GM23338 (cell line): ENCODE data around the gene OR5D14. TPM values are rescaled to one million over a fixed set of nuclear protein-coding genes. Genes with fewer than 3 reads are reported as not detected.

Experiments used
- ATAC-seq: fragments of 200-7000 bp; cut with Tn5 transposase; 3 replicates; pipeline ENCODE4 v1.9.1; 2020
- DNase-seq: peaks from one replicate; pipeline ENCODE4 v3.0.0-alpha.2; 2015; ENCODE audit warnings: low spot score
- H2AFZ ChIP-seq: fragments of 200-600 bp; sonication (generic); 2 replicates; pipeline ENCODE4 v1.8.0; 2016; ENCODE audit warnings: antibody characterized with exemption, mild to moderate bottlenecking, moderate library complexity
- H3F3A ChIP-seq: fragments of 200-600 bp; sonication (generic); replicated peaks from 2 replicates; pipeline ENCODE4 v1.8.0; 2017; ENCODE audit warnings: antibody characterized with exemption, mixed run types, low read depth
- H3K27ac ChIP-seq: fragments of 200-600 bp; sonication (generic); 2 replicates; pipeline ENCODE4 v1.6.1; 2016; ENCODE audit warnings: low read depth
- H3K27me3 ChIP-seq: fragments of 200-600 bp; sonication (generic); 2 replicates; pipeline ENCODE4 v1.8.0; 2016; ENCODE audit warnings: mild to moderate bottlenecking, mixed run types, moderate library complexity; ENCODE audit not compliant: insufficient read depth
- H3K36me3 ChIP-seq: fragments of 200-600 bp; sonication (generic); 2 replicates; pipeline ENCODE4 v1.8.0; 2016; ENCODE audit warnings: mild to moderate bottlenecking; ENCODE audit not compliant: insufficient read depth
- H3K4me1 ChIP-seq: fragments of 200-600 bp; sonication (generic); 2 replicates; pipeline ENCODE4 v1.8.0; 2016; ENCODE audit warnings: mild to moderate bottlenecking, moderate library complexity; ENCODE audit not compliant: insufficient read depth
- H3K4me2 ChIP-seq: fragments of 200-600 bp; sonication (generic); 2 replicates; pipeline ENCODE4 v1.7.1; 2017; ENCODE audit warnings: mixed run types
- H3K4me3 ChIP-seq: fragments of 200-600 bp; sonication (generic); 2 replicates; pipeline ENCODE4 v1.6.1; 2016; ENCODE audit warnings: mixed run types
- H3K79me2 ChIP-seq: fragments of 200-600 bp; sonication (generic); replicated peaks from 2 replicates; pipeline ENCODE4 v1.8.0; 2017; ENCODE audit warnings: mild to moderate bottlenecking; ENCODE audit not compliant: insufficient read depth
- H3K9me2 ChIP-seq: fragments of 200-600 bp; sonication (generic); 2 replicates; pipeline ENCODE4 v1.8.0; 2017; ENCODE audit not compliant: insufficient read depth
- H4K20me1 ChIP-seq: fragments of 200-600 bp; sonication (generic); replicated peaks from 2 replicates; pipeline ENCODE4 v1.8.0; 2017; ENCODE audit warnings: mild to moderate bottlenecking; ENCODE audit not compliant: insufficient read depth
- H3K27ac Mint-ChIP-seq: 2 replicates; pipeline ENCODE4 v1.8.0; 2020; ENCODE audit warnings: inconsistent platforms, mild to moderate bottlenecking, moderate library complexity, mixed read lengths
- H3K27me3 Mint-ChIP-seq: 3 replicates; pipeline ENCODE4 v1.8.0; 2022; ENCODE audit warnings: low read depth, mild to moderate bottlenecking, moderate library complexity, mixed read lengths, inconsistent platforms; ENCODE audit not compliant: insufficient read depth, poor library complexity
- H3K36me3 Mint-ChIP-seq: 3 replicates; pipeline ENCODE4 v1.8.0; 2021; ENCODE audit warnings: low read depth, mild to moderate bottlenecking, inconsistent platforms, moderate library complexity, mixed read lengths
- H3K4me1 Mint-ChIP-seq: 3 replicates; pipeline ENCODE4 v1.8.0; 2020; ENCODE audit warnings: mild to moderate bottlenecking, inconsistent platforms, mixed read lengths
- H3K4me3 Mint-ChIP-seq: 3 replicates; pipeline ENCODE4 v1.8.0; 2021; ENCODE audit warnings: moderate library complexity, mild to moderate bottlenecking, inconsistent platforms, mixed read lengths
- H3K9me3 Mint-ChIP-seq: 3 replicates; pipeline ENCODE4 v1.8.0; 2020; ENCODE audit warnings: moderate library complexity, mild to moderate bottlenecking, inconsistent platforms, mixed read lengths
- CREB1 ChIP-seq: fragments of 250-450 bp; sonication (Bioruptor Pico); IDR thresholded peaks from 2 replicates; pipeline ENCODE4 v1.5.0; 2020; ENCODE audit warnings: low read depth, mild to moderate bottlenecking, moderate library complexity
- CTCF ChIP-seq, 2 experiments: fragments of 200-600 bp in 1 of 2; sonication (generic) in 1 of 2; conservative IDR thresholded peaks; 2 replicates each; pipeline versions ENCODE4 v1.5.1 to v1.6.1; 2016 to 2017; ENCODE audit warnings: antibody characterized with exemption in 2 of 2, low read depth in 2 of 2, mild to moderate bottlenecking in 2 of 2, moderate library complexity in 1 of 2
- ETS1 ChIP-seq: IDR thresholded peaks from 2 replicates; pipeline ENCODE4 v1.6.1; 2016; ENCODE audit warnings: antibody characterized with exemption
- EZH2 ChIP-seq: fragments of 200-600 bp; sonication (generic); IDR thresholded peaks from one replicate; pipeline ENCODE4 v1.8.0; 2017; ENCODE audit warnings: antibody characterized with exemption, mild to moderate bottlenecking, low read depth; ENCODE audit not compliant: unreplicated experiment
- EZH2phosphoT487 ChIP-seq: fragments of 200-600 bp; sonication (generic); IDR thresholded peaks from one replicate; pipeline ENCODE4 v1.8.1; 2018; ENCODE audit warnings: antibody characterized with exemption; ENCODE audit not compliant: unreplicated experiment
- JUNB ChIP-seq: IDR thresholded peaks from one replicate; pipeline ENCODE4 v1.6.1; 2016; ENCODE audit warnings: antibody characterized with exemption; ENCODE audit not compliant: unreplicated experiment
- NANOG ChIP-seq: IDR thresholded peaks from 2 replicates; pipeline ENCODE4 v1.6.1; 2016; ENCODE audit warnings: antibody characterized with exemption, borderline replicate concordance
- POLR2AphosphoS5 ChIP-seq: IDR thresholded peaks from 2 replicates; pipeline ENCODE4 v1.6.1; 2016; ENCODE audit warnings: antibody characterized with exemption, low read depth
- REST ChIP-seq: IDR thresholded peaks from one replicate; pipeline ENCODE4 v1.6.1; 2018; ENCODE audit warnings: antibody characterized with exemption; ENCODE audit not compliant: unreplicated experiment
- STAT1 ChIP-seq: IDR thresholded peaks from one replicate; pipeline ENCODE4 v1.6.1; 2016; ENCODE audit warnings: antibody characterized with exemption; ENCODE audit not compliant: unreplicated experiment
- ZNF114 ChIP-seq: fragments of 250-450 bp; sonication (Bioruptor Pico); IDR thresholded peaks from 2 replicates; pipeline ENCODE4 v1.5.0; 2020; ENCODE audit warnings: mild to moderate bottlenecking, moderate library complexity
- ZNF331 ChIP-seq: fragments of 250-450 bp; sonication (Bioruptor Pico); IDR thresholded peaks from 2 replicates; pipeline ENCODE4 v1.5.0; 2020; ENCODE audit warnings: low read depth, mild to moderate bottlenecking, moderate library complexity
- ZNF462 ChIP-seq: fragments of 250-450 bp; sonication (Bioruptor Pico); IDR thresholded peaks from 2 replicates; pipeline ENCODE4 v1.5.0; 2020; ENCODE audit warnings: mild to moderate bottlenecking, moderate library complexity
- polyA plus RNA-seq: library from polyadenylated mRNA; unstranded; fragments of >200 nt; fragmentation: Nextera tagmentation; extraction: Ambion mirVana; gene quantifications from 2 replicates; pipeline ENCODE4 v1.2.1, GENCODE V29; 2016
- total RNA-seq: library from RNA; depleted of rRNA; stranded (reverse); fragments of >200 nt; shearing (Covaris generic); gene quantifications from 2 replicates; pipeline ENCODE4 v1.2.3, GENCODE V29; 2014

The OR5D14 gene
- total and polyA plus RNA-seq, 2 experiments from 2014 or later, result not detected

- Histone ChIP-seq H4K20me1 (no peaks in the 10 kb centered on the region), H3K36me3 (no peaks in the 10 kb centered on the region)
- DNase-seq, result no peak
Observed at GRCh38 chr11:55793321-55793720, 2.0 kb upstream of the OR5D14 start.

More at GRCh38 chr11:55793321-55793720, 2.0 kb upstream of the OR5D14 start:
- Mint-ChIP-seq H3K36me3 (peaks cover 5% of the 10 kb centered on the region), H3K27ac (no peak overlapping the region), H3K9me3 (peaks cover 76% of the 10 kb centered on the region), H3K4me3 (no peak overlapping the region), H3K4me1 (no peaks in the 10 kb centered on the region), H3K27me3 (peaks cover 2% of the 10 kb centered on the region)
- Histone ChIP-seq H3K9me2 (no peaks in the 10 kb centered on the region), H3K4me1 (no peaks in the 10 kb centered on the region), H3K79me2 (no peaks in the 10 kb centered on the region), H2AFZ (no peak overlapping the region), H3K27ac (no peak overlapping the region), H3K27me3 (no peaks in the 10 kb centered on the region), H3F3A (no peaks in the 10 kb centered on the region), H3K4me3 (no peak overlapping the region), H3K4me2 (no peak overlapping the region)
- no peak for TF ChIP-seq ZNF114 (CRISPR knock-in tag)
- no peak for TF ChIP-seq ZNF462 (CRISPR knock-in tag)
- TF ChIP-seq ETS1, result no peak
- TF ChIP-seq CREB1, result no peak
- no peak for TF ChIP-seq CTCF (conservative IDR thresholded peaks at IDR 0.05; ENCODE audit: low read depth in 2 of 2)
- TF ChIP-seq REST, result no peak
- TF ChIP-seq NANOG, result no peak
- no peak for TF ChIP-seq JUNB
- no peak for TF ChIP-seq EZH2
- no peak for TF ChIP-seq EZH2phosphoT487
- TF ChIP-seq STAT1, result no peak
- no peak for TF ChIP-seq POLR2AphosphoS5
- TF ChIP-seq ZNF331, result no peak
- no peak for ATAC-seq
